CD14-positive monocyte (primary cell): Measurements from ENCODE around the gene PDIA5. TPM values are rescaled to one million over a fixed set of nuclear protein-coding genes. Genes with fewer than 3 reads are reported as not detected.
A peak's percentile ranks its signal among the peaks of the same experiment; 100 is the strongest.

Experiments
- DNase-seq, 3 donors: peaks; one replicate each; pipeline ENCODE4 v3.0.0-alpha.2; 2011 to 2022
- H2AFZ ChIP-seq: 2 replicates; pipeline ENCODE4 v1.6.0; 2012; ENCODE audit warnings: mild to moderate bottlenecking, low read depth, low read length, inconsistent platforms; ENCODE audit not compliant: insufficient read depth, poor library complexity, severe bottlenecking
- H3K27ac ChIP-seq, 2 donors: 1 replicate in 1 of 2; 2 replicates in 1 of 2; pipeline ENCODE4 v1.5.1; 2012 to 2013; ENCODE audit warnings: low read length in 2 of 2, control low read depth in 1 of 2, inconsistent platforms in 1 of 2, low read depth in 1 of 2, mild to moderate bottlenecking in 1 of 2
- H3K27me3 ChIP-seq, 2 donors: one replicate each; pipeline versions ENCODE4 v1.6.0 to v1.6.1; 2011 to 2013; ENCODE audit warnings: low read length in 2 of 2; ENCODE audit not compliant: control insufficient read depth in 2 of 2, insufficient read depth in 2 of 2
- H3K36me3 ChIP-seq, 2 donors: replicated peaks in 1 of 2; 1 replicate in 1 of 2; 2 replicates in 1 of 2; pipeline versions ENCODE4 v1.5.1 to v1.6.1; 2012 to 2013; ENCODE audit warnings: low read length in 2 of 2, control low read depth in 1 of 2, inconsistent platforms in 1 of 2, mild to moderate bottlenecking in 1 of 2; ENCODE audit not compliant: insufficient read depth in 2 of 2, control insufficient read depth in 1 of 2
- H3K4me1 ChIP-seq, 2 donors: 1 replicate in 1 of 2; 2 replicates in 1 of 2; pipeline versions ENCODE4 v1.5.1 to v1.6.1; 2012 to 2013; ENCODE audit warnings: low read length in 2 of 2, control low read depth in 1 of 2, inconsistent platforms in 1 of 2, mild to moderate bottlenecking in 1 of 2, moderate library complexity in 1 of 2; ENCODE audit not compliant: insufficient read depth in 2 of 2, control insufficient read depth in 1 of 2
- H3K4me2 ChIP-seq: replicated peaks from 2 replicates; pipeline ENCODE3; 2012; ENCODE audit warnings: low read length, moderate library complexity, mild to moderate bottlenecking; ENCODE audit not compliant: poor library complexity, severe bottlenecking; ENCODE audit errors: extremely low read depth
- H3K4me3 ChIP-seq, 3 experiments: fragments of 200-600 bp in 1 of 3; sonication (generic) in 1 of 3; replicated peaks in 1 of 3; 1 replicate in 2 of 3; 2 replicates in 1 of 3; pipeline ENCODE4 v1.5.1; 2011 to 2013; ENCODE audit warnings: low read length in 3 of 3, mild to moderate bottlenecking in 3 of 3, control low read depth in 2 of 3, low read depth in 2 of 3, inconsistent platforms in 1 of 3, moderate library complexity in 1 of 3
- H3K79me2 ChIP-seq: 2 replicates; pipeline ENCODE4 v1.6.0; 2012; ENCODE audit warnings: mild to moderate bottlenecking, control low read depth, inconsistent platforms, low read length, moderate library complexity; ENCODE audit not compliant: insufficient read depth
- H3K9ac ChIP-seq: 2 replicates; pipeline ENCODE4 v1.6.0; 2017; ENCODE audit warnings: low read length, mild to moderate bottlenecking; ENCODE audit not compliant: insufficient read depth, poor library complexity, severe bottlenecking
- H3K9me3 ChIP-seq, 2 donors: replicated peaks in 1 of 2; 1 replicate in 1 of 2; 2 replicates in 1 of 2; pipeline versions ENCODE4 v1.5.1 to v1.6.1; 2012 to 2013; ENCODE audit warnings: low read length in 2 of 2, control low read depth in 1 of 2; ENCODE audit not compliant: control insufficient read depth in 1 of 2, insufficient read depth in 1 of 2
- H4K20me1 ChIP-seq: 2 replicates; pipeline ENCODE4 v1.6.0; 2012; ENCODE audit warnings: mild to moderate bottlenecking, low read length, control low read depth, moderate library complexity; ENCODE audit not compliant: insufficient read depth
- H3K27ac Mint-ChIP-seq, 7 donors: one replicate each; pipeline ENCODE4 v1.8.0; 2020; ENCODE audit warnings: mild to moderate bottlenecking in 7 of 7, mixed read lengths in 7 of 7, moderate library complexity in 6 of 7, inconsistent platforms in 2 of 7
- H3K27me3 Mint-ChIP-seq, 3 donors: one replicate each; pipeline ENCODE4 v1.8.0; 2021 to 2022; ENCODE audit warnings: low read depth in 3 of 3, mild to moderate bottlenecking in 3 of 3, mixed read lengths in 3 of 3, moderate library complexity in 3 of 3, inconsistent platforms in 1 of 3
- H3K36me3 Mint-ChIP-seq, 2 donors: one replicate each; pipeline ENCODE4 v1.8.0; 2020; ENCODE audit warnings: mixed read lengths in 2 of 2, inconsistent platforms in 1 of 2, mild to moderate bottlenecking in 1 of 2
- H3K4me1 Mint-ChIP-seq: one replicate; pipeline ENCODE4 v1.8.0; 2020; ENCODE audit warnings: mild to moderate bottlenecking, mixed read lengths
- H3K4me3 Mint-ChIP-seq, 2 donors: one replicate each; pipeline ENCODE4 v1.8.0; 2020; ENCODE audit warnings: mild to moderate bottlenecking in 2 of 2, mixed read lengths in 2 of 2, moderate library complexity in 1 of 2
- H3K9me3 Mint-ChIP-seq, 7 donors: one replicate each; pipeline ENCODE4 v1.8.0; 2020 to 2022; ENCODE audit warnings: mixed read lengths in 7 of 7, mild to moderate bottlenecking in 6 of 7, moderate library complexity in 6 of 7, inconsistent platforms in 2 of 7
- WGBS: methylation state at CpG from one replicate; pipeline ENCODE4 v1.1.5; 2013; ENCODE audit warnings: missing lambda C conversion rate; ENCODE audit not compliant: insufficient coverage; 5-methylcytosine and 5-hydroxymethylcytosine counted together
- intact Hi-C, 2 donors: fragments of 100-400 bp; cut with micrococcal nuclease; formaldehyde crosslinking; loops; one replicate each; pipeline versions ENCODE4 v1.15.0 to v1.15.1; 2023
- polyA plus RNA-seq, 3 donors: library from polyadenylated mRNA; depleted of rRNA in 1 of 3; unstranded in 2 of 3; stranded (reverse) in 1 of 3; fragments of 300-500 nt in 2 of 3; fragments of >200 nt in 1 of 3; fragmentation: Illumina TruSeq in 2 of 3; gene quantifications; 1 replicate in 2 of 3; 2 replicates in 1 of 3; pipeline ENCODE4 v1.2.3, GENCODE V29; 2012 to 2021
- TF ChIP-seq, protein P1 (sequence below): fragments of 200-600 bp; IDR thresholded peaks from one replicate; pipeline ENCODE4 v1.8.0; 2022; ENCODE audit warnings: antibody characterized with exemption, mild to moderate bottlenecking

The PDIA5 gene
- polyA plus RNA-seq, 3 donors = 7.1 to 10.0 (median 9.2) TPM

DNA sequence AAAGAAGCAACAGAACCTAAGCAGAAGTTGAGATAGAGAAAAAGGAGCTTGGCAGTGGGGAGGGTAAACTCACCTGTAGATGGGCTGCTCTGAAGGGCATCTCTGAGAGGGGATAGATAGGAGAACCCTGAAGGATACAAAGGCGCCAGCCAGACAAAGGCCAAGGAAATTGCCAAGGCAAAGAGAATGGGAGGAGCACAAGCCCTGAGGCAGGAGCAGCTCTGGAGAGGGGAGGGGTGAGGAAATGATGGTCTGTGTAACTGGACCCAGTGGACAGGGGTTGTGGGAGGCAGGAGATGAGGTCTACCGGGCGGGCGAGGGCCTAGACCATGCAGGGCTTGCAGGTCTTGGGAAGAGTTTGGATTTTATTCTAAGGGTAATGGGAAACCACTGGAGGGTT is 2.3 kb upstream of the PDIA5 start:
- Mint-ChIP-seq H3K9me3 (peaks cover 0 to 4% (median 0%) of the 10 kb centered on the region in 7 donors), H3K27ac (peak overlapping the region in 1 of 7 donors; percentile 62), H3K36me3 (no peaks in the 10 kb centered on the region), H3K4me3 (no peak overlapping the region), H3K4me1 (peaks cover 23% of the 10 kb centered on the region), H3K27me3 (peaks cover 0 to 3% (median 1%) of the 10 kb centered on the region in 3 donors)
- Histone ChIP-seq H2AFZ (no peak overlapping the region), H3K4me3 (no peak overlapping the region), H4K20me1 (no peaks in the 10 kb centered on the region), H3K27me3 (no peaks in the 10 kb centered on the region), H3K79me2 (peaks cover 24% of the 10 kb centered on the region), H3K27ac (no peak overlapping the region), H3K36me3 (no peaks in the 10 kb centered on the region), H3K4me2 (no peak overlapping the region), H3K9me3 (no peaks in the 10 kb centered on the region), H3K4me1 (peaks cover 14 to 20% of the 10 kb centered on the region in 2 donors), H3K9ac (no peak overlapping the region)
- DNase-seq = no peak
- TF ChIP-seq, protein P1, sequence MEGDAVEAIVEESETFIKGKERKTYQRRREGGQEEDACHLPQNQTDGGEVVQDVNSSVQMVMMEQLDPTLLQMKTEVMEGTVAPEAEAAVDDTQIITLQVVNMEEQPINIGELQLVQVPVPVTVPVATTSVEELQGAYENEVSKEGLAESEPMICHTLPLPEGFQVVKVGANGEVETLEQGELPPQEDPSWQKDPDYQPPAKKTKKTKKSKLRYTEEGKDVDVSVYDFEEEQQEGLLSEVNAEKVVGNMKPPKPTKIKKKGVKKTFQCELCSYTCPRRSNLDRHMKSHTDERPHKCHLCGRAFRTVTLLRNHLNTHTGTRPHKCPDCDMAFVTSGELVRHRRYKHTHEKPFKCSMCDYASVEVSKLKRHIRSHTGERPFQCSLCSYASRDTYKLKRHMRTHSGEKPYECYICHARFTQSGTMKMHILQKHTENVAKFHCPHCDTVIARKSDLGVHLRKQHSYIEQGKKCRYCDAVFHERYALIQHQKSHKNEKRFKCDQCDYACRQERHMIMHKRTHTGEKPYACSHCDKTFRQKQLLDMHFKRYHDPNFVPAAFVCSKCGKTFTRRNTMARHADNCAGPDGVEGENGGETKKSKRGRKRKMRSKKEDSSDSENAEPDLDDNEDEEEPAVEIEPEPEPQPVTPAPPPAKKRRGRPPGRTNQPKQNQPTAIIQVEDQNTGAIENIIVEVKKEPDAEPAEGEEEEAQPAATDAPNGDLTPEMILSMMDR = no peak
- intact Hi-C loops = no loop called here
- WGBS = 100% methylated on average over 3 of the region's 4 CpGs

DNA sequence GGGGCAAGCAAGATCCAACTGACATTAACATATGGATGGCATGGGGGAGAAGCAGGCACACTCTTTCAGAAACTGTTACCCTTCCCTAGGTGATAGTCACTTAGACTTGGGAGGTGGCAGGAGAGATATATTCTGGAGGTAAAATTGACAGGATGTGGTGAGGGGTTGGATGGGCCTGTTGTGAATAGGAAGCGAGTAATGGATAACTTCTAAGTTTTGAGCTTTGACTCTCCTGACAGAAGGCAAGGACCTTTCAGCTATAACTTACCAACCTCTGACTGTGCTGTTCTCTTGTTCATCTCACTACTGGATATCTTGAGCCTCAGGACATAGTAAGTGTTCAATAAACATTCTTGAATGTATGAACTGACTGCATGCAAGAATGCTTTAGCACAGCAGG is 1.9 kb upstream of the PDIA5 start:
- H2AFZ ChIP-seq = no peak overlapping the region
- H3K36me3 Mint-ChIP-seq = no peaks in the 10 kb centered on the region
- no peak overlapping the region for H3K4me3 ChIP-seq
- no peak for DNase-seq
- H4K20me1 ChIP-seq = no peaks in the 10 kb centered on the region
- H3K27ac Mint-ChIP-seq = no peak overlapping the region
- H3K9me3 ChIP-seq = no peaks in the 10 kb centered on the region
- peaks cover 29% of the 10 kb centered on the region for H3K79me2 ChIP-seq
- no peak overlapping the region for H3K27ac ChIP-seq
- no peak overlapping the region for H3K4me2 ChIP-seq
- peaks cover 23% of the 10 kb centered on the region for H3K4me1 Mint-ChIP-seq
- TF ChIP-seq, protein P1 = no peak
- H3K36me3 ChIP-seq = no peaks in the 10 kb centered on the region
- intact Hi-C loops = no loop called here
- H3K9me3 Mint-ChIP-seq = peaks cover 0 to 4% (median 0%) of the 10 kb centered on the region in 7 donors
- no peak overlapping the region for H3K4me3 Mint-ChIP-seq
- H3K27me3 Mint-ChIP-seq = peaks cover 0 to 3% (median 1%) of the 10 kb centered on the region in 3 donors
- WGBS = no CpG with 5 or more reads among the region's 1 CpG
- no peaks in the 10 kb centered on the region for H3K27me3 ChIP-seq
- peaks cover 14 to 20% of the 10 kb centered on the region in 2 donors for H3K4me1 ChIP-seq
- H3K9ac ChIP-seq = no peak overlapping the region
